Calu3 (cell line): ENCODE results near the gene SCAMP1. TPM values are rescaled to one million over a fixed set of nuclear protein-coding genes. Genes with fewer than 3 reads are reported as not detected.

Experiments used
- BruUV-seq: library from RNA; stranded (reverse); fragments of 400-500 nt; replicated peaks from 2 replicates; lab custom pipeline; 2021; lab: Mats Ljungman, UMichigan
- CTCF ChIA-PET: fragments of 300-600 bp; sonication (Branson Sonifier 250); formaldehyde crosslinking; loops from one replicate; lab custom pipeline; 2022; ENCODE audit warnings: antibody characterized with exemption; lab: Charles Lee
- DNase-seq: peaks from one replicate; pipeline ENCODE4 v3.0.0; 2022
- H3K27ac Mint-ChIP-seq: one replicate; pipeline ENCODE4 v1.8.0; 2022; ENCODE audit warnings: mixed read lengths; ENCODE audit not compliant: unreplicated experiment
- H3K27me3 Mint-ChIP-seq: one replicate; pipeline ENCODE4 v1.8.0; 2022; ENCODE audit warnings: mixed read lengths; ENCODE audit not compliant: unreplicated experiment
- H3K36me3 Mint-ChIP-seq: one replicate; pipeline ENCODE4 v1.8.0; 2022; ENCODE audit warnings: mild to moderate bottlenecking, moderate library complexity, mixed read lengths; ENCODE audit not compliant: insufficient read depth, unreplicated experiment
- H3K4me1 Mint-ChIP-seq: one replicate; pipeline ENCODE4 v1.8.0; 2022; ENCODE audit warnings: mild to moderate bottlenecking, low read depth, mixed read lengths; ENCODE audit not compliant: unreplicated experiment
- H3K4me3 Mint-ChIP-seq: one replicate; pipeline ENCODE4 v1.8.0; 2022; ENCODE audit warnings: mild to moderate bottlenecking, low read depth, moderate library complexity, mixed read lengths; ENCODE audit not compliant: unreplicated experiment
- H3K9me3 Mint-ChIP-seq: one replicate; pipeline ENCODE4 v1.8.0; 2022; ENCODE audit warnings: low read depth, mixed read lengths; ENCODE audit not compliant: unreplicated experiment
- CTCF ChIP-seq: fragments of 200-600 bp; IDR thresholded peaks from one replicate; pipeline ENCODE4 v1.8.0; 2022; ENCODE audit warnings: antibody characterized with exemption; ENCODE audit not compliant: unreplicated experiment
- intact Hi-C: fragments of 100-400 bp; cut with micrococcal nuclease; formaldehyde crosslinking; loops from one replicate; pipeline ENCODE4 v1.10.0; 2022; ENCODE audit not compliant: unreplicated experiment
- total RNA-seq: library from RNA; stranded (reverse); gene quantifications from 2 replicates; pipeline ENCODE4 v1.2.3, GENCODE V29; 2022

SCAMP1 gene
- total RNA-seq, 1 experiment from 2014 or later = 62.2 TPM

- H3K36me3 Mint-ChIP-seq = no peaks in the 10 kb centered on the region
- no peak for DNase-seq
- H3K27me3 Mint-ChIP-seq = no peaks in the 10 kb centered on the region
- H3K4me3 Mint-ChIP-seq = no peak overlapping the region
- no peaks in the 10 kb centered on the region for H3K9me3 Mint-ChIP-seq
- H3K4me1 Mint-ChIP-seq = peaks cover 67% of the 10 kb centered on the region
- intact Hi-C loops = no loop called here
- no peak for TF ChIP-seq CTCF
- CTCF ChIA-PET = interaction anchor here (0.6 to 0.7 kb wide), 2 partner anchors 16 to 65 kb away, joined by 3 read pairs; no protein-coding TSS in a partner anchor
- no TSS peak for BruUV-seq
- H3K27ac Mint-ChIP-seq = no peak overlapping the region
Observed at GRCh38 chr5:78511121-78511906, 150.9 kb downstream of the SCAMP1 start.

GRCh38 chr5:78512435-78512834 lies 152.0 kb downstream of the SCAMP1 start:
- DNase-seq = no peak
- Mint-ChIP-seq H3K27me3 (no peaks in the 10 kb centered on the region), H3K4me1 (peaks cover 67% of the 10 kb centered on the region), H3K9me3 (peaks cover 2% of the 10 kb centered on the region), H3K4me3 (no peak overlapping the region), H3K27ac (no peak overlapping the region), H3K36me3 (peaks cover 6% of the 10 kb centered on the region)
- intact Hi-C loops = no loop called here
- no TSS peak for BruUV-seq
- TF ChIP-seq CTCF = no peak
- CTCF ChIA-PET = no interaction called here

GRCh38 chr5:78513441-78513840 lies 153.0 kb downstream of the SCAMP1 start:
- H3K9me3 Mint-ChIP-seq = peaks cover 2% of the 10 kb centered on the region
- intact Hi-C loops = no loop called here
- no peak overlapping the region for H3K27ac Mint-ChIP-seq
- CTCF ChIA-PET = no interaction called here
- TF ChIP-seq CTCF = no peak
- H3K36me3 Mint-ChIP-seq = peaks cover 6% of the 10 kb centered on the region
- H3K27me3 Mint-ChIP-seq = no peaks in the 10 kb centered on the region
- BruUV-seq = no TSS peak
- peaks cover 67% of the 10 kb centered on the region for H3K4me1 Mint-ChIP-seq
- DNase-seq = no peak
- H3K4me3 Mint-ChIP-seq = no peak overlapping the region

- CTCF ChIA-PET = interaction anchor here (1.1 kb wide), 1 partner anchor 10 kb away, joined by 3 read pairs; no protein-coding TSS in a partner anchor
- Mint-ChIP-seq H3K27me3 (no peaks in the 10 kb centered on the region), H3K36me3 (peaks cover 6% of the 10 kb centered on the region), H3K4me1 (peaks cover 66% of the 10 kb centered on the region), H3K9me3 (peaks cover 2% of the 10 kb centered on the region), H3K4me3 (no peak overlapping the region), H3K27ac (no peak overlapping the region)
- TF ChIP-seq CTCF = no peak
- BruUV-seq = no TSS peak
- no peak for DNase-seq
- intact Hi-C loops = loop anchor here (5.0 kb wide), 1 partner anchor 47 kb away; no protein-coding TSS in a partner anchor
Observed at GRCh38 chr5:78514427-78515330, 154.3 kb downstream of the SCAMP1 start.
